ENCODE measurements around the gene TBC1D10B.

GRCh38 chr16:30379158-30379783 lies 9.0 kb upstream of the TBC1D10B start:
- peak; percentile 11 for TF ChIP-seq CTCF (IDR thresholded peaks at IDR 0.05; ENCODE audit: borderline replicate concordance, extremely low read depth, low read length, poor library complexity, severe bottlenecking)
- TF ChIP-seq EZH2 (IDR thresholded peaks at IDR 0.05; ENCODE audit: borderline replicate concordance, low read depth, low read length, severe bottlenecking), result no peak
